ENCODE data around the gene CNTN4. TPM values are rescaled to one million over a fixed set of nuclear protein-coding genes. Genes with fewer than 3 reads are reported as not detected.

The CNTN4 gene
- polyA plus RNA-seq, 3 donors from 2014 or later: not detected

GRCh38 chr3:2921452-2921851 is 822.8 kb downstream of the CNTN4 start:
- no peak overlapping the region for H3K27ac Mint-ChIP-seq

GRCh38 chr3:2921903-2922302 is 823.2 kb downstream of the CNTN4 start:
- Mint-ChIP-seq H3K9me3 (no peaks in the 10 kb centered on the region), H3K4me3 (no peak overlapping the region), H3K36me3 (no peaks in the 10 kb centered on the region), H3K27ac (no peak overlapping the region), H3K4me1 (no peaks in the 10 kb centered on the region), H3K27me3 (ENCODE audit: low read depth in 3 of 3) (peaks cover 0 to 3% (median 3%) of the 10 kb centered on the region in 3 donors)
- no peak for DNase-seq

More at GRCh38 chr3:2921452-2921851, 822.8 kb downstream of the CNTN4 start:
- no peak for DNase-seq
- no peak overlapping the region for H3K4me3 Mint-ChIP-seq
- no peaks in the 10 kb centered on the region for H3K36me3 Mint-ChIP-seq
- no peaks in the 10 kb centered on the region for H3K9me3 Mint-ChIP-seq
- H3K27me3 Mint-ChIP-seq (ENCODE audit: low read depth in 3 of 3): peaks cover 0 to 3% (median 3%) of the 10 kb centered on the region in 3 donors
- H3K4me1 Mint-ChIP-seq: no peaks in the 10 kb centered on the region

- Mint-ChIP-seq H3K36me3 (no peaks in the 10 kb centered on the region), H3K4me1 (no peaks in the 10 kb centered on the region), H3K9me3 (no peaks in the 10 kb centered on the region)
These were observed 824.7 kb downstream of the CNTN4 start for GRCh38 chr3:2923390-2923789.

GRCh38 chr3:2927259-2927658 is 828.6 kb downstream of the CNTN4 start:
- H3K27ac Mint-ChIP-seq: no peak overlapping the region
- no peaks in the 10 kb centered on the region for H3K9me3 Mint-ChIP-seq
- H3K27me3 Mint-ChIP-seq (ENCODE audit: low read depth in 3 of 3): peaks cover 2 to 6% (median 3%) of the 10 kb centered on the region in 3 donors
- no peaks in the 10 kb centered on the region for H3K4me1 Mint-ChIP-seq
- no peak overlapping the region for H3K4me3 Mint-ChIP-seq
- no peak for DNase-seq
- no peaks in the 10 kb centered on the region for H3K36me3 Mint-ChIP-seq

More at GRCh38 chr3:2923390-2923789, 824.7 kb downstream of the CNTN4 start:
- DNase-seq: no peak
- Mint-ChIP-seq H3K4me3 (no peak overlapping the region), H3K27me3 (ENCODE audit: low read depth in 3 of 3) (peaks cover 0 to 3% (median 3%) of the 10 kb centered on the region in 3 donors), H3K27ac (no peak overlapping the region)

- H3K27ac Mint-ChIP-seq: no peak overlapping the region
- no peaks in the 10 kb centered on the region for H3K4me1 Mint-ChIP-seq
- no peak for DNase-seq
- no peaks in the 10 kb centered on the region for H3K9me3 Mint-ChIP-seq
- no peaks in the 10 kb centered on the region for H3K36me3 Mint-ChIP-seq
- H3K4me3 Mint-ChIP-seq: no peak overlapping the region
- H3K27me3 Mint-ChIP-seq (ENCODE audit: low read depth in 3 of 3): peaks cover 2 to 7% (median 4%) of the 10 kb centered on the region in 3 donors
These were observed 830.9 kb downstream of the CNTN4 start for GRCh38 chr3:2929574-2929973.

- DNase-seq: no peak
- H3K36me3 Mint-ChIP-seq: no peaks in the 10 kb centered on the region
- no peak overlapping the region for H3K27ac Mint-ChIP-seq
- H3K27me3 Mint-ChIP-seq (ENCODE audit: low read depth in 3 of 3): peaks cover 2 to 5% (median 2%) of the 10 kb centered on the region in 3 donors
- no peaks in the 10 kb centered on the region for H3K9me3 Mint-ChIP-seq
- no peaks in the 10 kb centered on the region for H3K4me1 Mint-ChIP-seq
- no peak overlapping the region for H3K4me3 Mint-ChIP-seq
These were observed 832.6 kb downstream of the CNTN4 start for GRCh38 chr3:2931265-2931664.

GRCh38 chr3:2934541-2934940 is 835.9 kb downstream of the CNTN4 start:
- no peaks in the 10 kb centered on the region for H3K36me3 Mint-ChIP-seq
- H3K27me3 Mint-ChIP-seq (ENCODE audit: low read depth in 3 of 3): peaks cover 2 to 4% (median 4%) of the 10 kb centered on the region in 3 donors
- DNase-seq: no peak
- H3K4me3 Mint-ChIP-seq: no peak overlapping the region
- H3K4me1 Mint-ChIP-seq: no peaks in the 10 kb centered on the region
- no peaks in the 10 kb centered on the region for H3K9me3 Mint-ChIP-seq
- H3K27ac Mint-ChIP-seq: no peak overlapping the region

- Mint-ChIP-seq H3K27ac (no peak overlapping the region), H3K27me3 (ENCODE audit: low read depth in 3 of 3) (peaks cover 2 to 3% (median 2%) of the 10 kb centered on the region in 3 donors), H3K36me3 (no peaks in the 10 kb centered on the region), H3K9me3 (peaks cover 0 to 3% (median 0%) of the 10 kb centered on the region in 6 donors), H3K4me3 (no peak overlapping the region), H3K4me1 (no peaks in the 10 kb centered on the region)
- DNase-seq: no peak
These were observed 838.4 kb downstream of the CNTN4 start for GRCh38 chr3:2937055-2937454.

GRCh38 chr3:2937592-2937991 is 838.9 kb downstream of the CNTN4 start:
- H3K27ac Mint-ChIP-seq: no peak overlapping the region
- peaks cover 0 to 3% (median 0%) of the 10 kb centered on the region in 6 donors for H3K9me3 Mint-ChIP-seq
- no peaks in the 10 kb centered on the region for H3K36me3 Mint-ChIP-seq
- DNase-seq: no peak
- no peak overlapping the region for H3K4me3 Mint-ChIP-seq
- peaks cover 2 to 3% (median 2%) of the 10 kb centered on the region in 3 donors for H3K27me3 Mint-ChIP-seq (ENCODE audit: low read depth in 3 of 3)
- no peaks in the 10 kb centered on the region for H3K4me1 Mint-ChIP-seq

GRCh38 chr3:2938711-2939110 is 840.0 kb downstream of the CNTN4 start:
- Mint-ChIP-seq H3K4me1 (no peaks in the 10 kb centered on the region), H3K9me3 (peaks cover 0 to 3% (median 0%) of the 10 kb centered on the region in 6 donors), H3K27ac (no peak overlapping the region)

GRCh38 chr3:2940062-2940461 is 841.4 kb downstream of the CNTN4 start:
- H3K36me3 Mint-ChIP-seq: no peaks in the 10 kb centered on the region
- no peak overlapping the region for H3K27ac Mint-ChIP-seq
- no peak for DNase-seq
- H3K4me1 Mint-ChIP-seq: no peaks in the 10 kb centered on the region
- peaks cover 0 to 3% (median 0%) of the 10 kb centered on the region in 6 donors for H3K9me3 Mint-ChIP-seq
- no peak overlapping the region for H3K4me3 Mint-ChIP-seq
- peaks cover 2 to 9% (median 2%) of the 10 kb centered on the region in 3 donors for H3K27me3 Mint-ChIP-seq (ENCODE audit: low read depth in 3 of 3)

More at GRCh38 chr3:2938711-2939110, 840.0 kb downstream of the CNTN4 start:
- Mint-ChIP-seq H3K36me3 (no peaks in the 10 kb centered on the region), H3K27me3 (ENCODE audit: low read depth in 3 of 3) (peaks cover 2 to 8% (median 2%) of the 10 kb centered on the region in 3 donors), H3K4me3 (no peak overlapping the region)
- no peak for DNase-seq

- Mint-ChIP-seq H3K27me3 (ENCODE audit: low read depth in 3 of 3) (peaks cover 1 to 12% (median 6%) of the 10 kb centered on the region in 3 donors), H3K9me3 (peaks cover 0 to 3% (median 0%) of the 10 kb centered on the region in 6 donors), H3K4me1 (no peaks in the 10 kb centered on the region), H3K4me3 (no peak overlapping the region), H3K27ac (no peak overlapping the region), H3K36me3 (no peaks in the 10 kb centered on the region)
- DNase-seq: no peak
These were observed 846.0 kb downstream of the CNTN4 start for GRCh38 chr3:2944628-2945027.

- peaks cover 1 to 12% (median 6%) of the 10 kb centered on the region in 3 donors for H3K27me3 Mint-ChIP-seq (ENCODE audit: low read depth in 3 of 3)
- no peaks in the 10 kb centered on the region for H3K36me3 Mint-ChIP-seq
- DNase-seq: no peak
- no peak overlapping the region for H3K27ac Mint-ChIP-seq
- H3K4me3 Mint-ChIP-seq: no peak overlapping the region
- no peaks in the 10 kb centered on the region for H3K4me1 Mint-ChIP-seq
- H3K9me3 Mint-ChIP-seq: peaks cover 0 to 3% (median 0%) of the 10 kb centered on the region in 6 donors
These were observed 846.5 kb downstream of the CNTN4 start for GRCh38 chr3:2945121-2945520.

- Mint-ChIP-seq H3K27me3 (ENCODE audit: low read depth in 3 of 3) (peaks cover 1 to 12% (median 4%) of the 10 kb centered on the region in 3 donors), H3K4me3 (no peak overlapping the region), H3K9me3 (no peaks in the 10 kb centered on the region), H3K4me1 (no peaks in the 10 kb centered on the region), H3K27ac (no peak overlapping the region), H3K36me3 (no peaks in the 10 kb centered on the region)
- DNase-seq: no peak
These were observed 848.9 kb downstream of the CNTN4 start for GRCh38 chr3:2947536-2947935.

- H3K4me3 Mint-ChIP-seq: no peak overlapping the region
- H3K27me3 Mint-ChIP-seq (ENCODE audit: low read depth in 3 of 3): peaks cover 4 to 5% (median 5%) of the 10 kb centered on the region in 3 donors
- H3K9me3 Mint-ChIP-seq: no peaks in the 10 kb centered on the region
- H3K27ac Mint-ChIP-seq: no peak overlapping the region
- DNase-seq: no peak
- H3K4me1 Mint-ChIP-seq: no peaks in the 10 kb centered on the region
- no peaks in the 10 kb centered on the region for H3K36me3 Mint-ChIP-seq
These were observed 850.2 kb downstream of the CNTN4 start for GRCh38 chr3:2948882-2949281.
